PC-3 (cell line): ENCODE results near the gene KIFAP3. TPM values are rescaled to one million over a fixed set of nuclear protein-coding genes. Genes with fewer than 3 reads are reported as not detected.

Experiments
- ATAC-seq: fragments of 200-7000 bp; cut with Tn5 transposase; 2 replicates; pipeline ENCODE4 v1.9.1; 2020; ENCODE audit warnings: mild to moderate bottlenecking, moderate library complexity
- BruUV-seq: library from RNA; stranded (reverse); fragments of 400-500 nt; replicated peaks from 2 replicates; lab custom pipeline; 2021; lab: Mats Ljungman, UMichigan
- CTCF ChIA-PET: fragments of 300-600 bp; sonication (Branson Sonifier 250); formaldehyde crosslinking; loops from one replicate; lab custom pipeline; 2022; ENCODE audit warnings: antibody characterized with exemption; lab: Charles Lee
- POLR2A ChIA-PET: fragments of 300-600 bp; sonication (Branson Sonifier 250); formaldehyde crosslinking; loops from one replicate; lab custom pipeline; 2022; ENCODE audit warnings: antibody characterized with exemption; ENCODE audit not compliant: unreplicated experiment; lab: Charles Lee
- DNase-seq: peaks from one replicate; pipeline ENCODE4 v3.0.0-alpha.2; 2015
- H2AFZ ChIP-seq: fragments of 300-600 bp; sonication (generic); 2 replicates; pipeline ENCODE4 v1.6.0; 2016; ENCODE audit warnings: antibody characterized with exemption, low read length
- H3F3A ChIP-seq: fragments of 300-600 bp; sonication (generic); one replicate; pipeline ENCODE4 v1.6.0; 2017; ENCODE audit warnings: antibody characterized with exemption, low read length, control low read depth, mild to moderate bottlenecking; ENCODE audit not compliant: unreplicated experiment
- H3K27ac ChIP-seq: fragments of 300-600 bp; sonication (generic); 2 replicates; pipeline ENCODE4 v1.5.1; 2016; ENCODE audit warnings: mild to moderate bottlenecking, low read length
- H3K27me3 ChIP-seq: fragments of 300-600 bp; sonication (generic); 2 replicates; pipeline ENCODE4 v1.6.1; 2016; ENCODE audit warnings: low read length, mixed read lengths
- H3K36me3 ChIP-seq: fragments of 300-600 bp; sonication (generic); 2 replicates; pipeline ENCODE4 v1.6.1; 2016; ENCODE audit warnings: low read depth, mixed run types, low read length, mixed read lengths
- H3K4me1 ChIP-seq: fragments of 300-600 bp; sonication (generic); 2 replicates; pipeline ENCODE4 v1.5.1; 2016; ENCODE audit warnings: low read length; ENCODE audit not compliant: insufficient read depth
- H3K4me2 ChIP-seq: fragments of 300-600 bp; sonication (generic); 2 replicates; pipeline ENCODE4 v1.6.0; 2016; ENCODE audit warnings: low read length
- H3K4me3 ChIP-seq: fragments of 300-600 bp; sonication (generic); 2 replicates; pipeline ENCODE4 v1.5.1; 2016; ENCODE audit warnings: mild to moderate bottlenecking, low read length, mixed read lengths
- H3K79me2 ChIP-seq: fragments of 300-600 bp; sonication (generic); 2 replicates; pipeline ENCODE4 v1.6.1; 2017; ENCODE audit warnings: low read length, mixed read lengths
- H3K9ac ChIP-seq: fragments of 300-600 bp; sonication (generic); 2 replicates; pipeline ENCODE4 v1.6.0; 2016; ENCODE audit warnings: mild to moderate bottlenecking, low read length
- H3K9me2 ChIP-seq: fragments of 300-600 bp; sonication (generic); replicated peaks from 2 replicates; pipeline ENCODE4 v1.6.1; 2016; ENCODE audit warnings: mixed run types, low read length, mixed read lengths
- H3K9me3 ChIP-seq: fragments of 300-600 bp; sonication (generic); 2 replicates; pipeline ENCODE4 v1.6.1; 2016; ENCODE audit warnings: low read length, mixed read lengths
- H4K20me1 ChIP-seq: fragments of 300-600 bp; sonication (generic); 2 replicates; pipeline ENCODE4 v1.6.1; 2016; ENCODE audit warnings: low read length, mixed read lengths
- CTCF ChIP-seq: fragments of 300-600 bp; sonication (generic); conservative IDR thresholded peaks from 2 replicates; pipeline ENCODE4 v1.5.1; 2017; ENCODE audit warnings: antibody characterized with exemption, low read depth, mild to moderate bottlenecking, low read length
- EZH2 ChIP-seq: fragments of 300-600 bp; sonication (generic); IDR thresholded peaks from one replicate; pipeline ENCODE4 v1.6.1; 2017; ENCODE audit warnings: antibody characterized with exemption, mild to moderate bottlenecking, low read length; ENCODE audit not compliant: unreplicated experiment
- EZH2phosphoT487 ChIP-seq: fragments of 300-600 bp; sonication (generic); IDR thresholded peaks from 2 replicates; pipeline ENCODE4 v1.6.1; 2018; ENCODE audit warnings: mild to moderate bottlenecking, antibody characterized with exemption, low read length, borderline replicate concordance
- intact Hi-C: fragments of 100-400 bp; cut with micrococcal nuclease; formaldehyde crosslinking; loops from 2 replicates; pipeline ENCODE4 v1.9.0; 2023
- total RNA-seq: library from RNA; depleted of rRNA; stranded (reverse); fragments of >200 nt; gene quantifications from 2 replicates; pipeline ENCODE4 v1.2.3, GENCODE V29; 2014

Gene KIFAP3
- total RNA-seq, 1 experiment from 2014 or later, result 6.9 TPM

GRCh38 chr1:169892927-169893644 lies 181.4 kb downstream of the KIFAP3 start:
- H3K9me2 ChIP-seq, result no peaks in the 10 kb centered on the region
- ATAC-seq (peak; percentile 3), DNase-seq (no peak)
- peak overlapping the region; percentile 81 for H3K4me2 ChIP-seq
- no peaks in the 10 kb centered on the region for H4K20me1 ChIP-seq
- no peaks in the 10 kb centered on the region for H3K9me3 ChIP-seq
- H3K27me3 ChIP-seq, result no peaks in the 10 kb centered on the region
- ChIA-PET POLR2A (interaction anchor here (0.6 kb wide), 2 partner anchors 16 to 1425 kb away, joined by 3 to 4 read pairs; no protein-coding TSS in a partner anchor), CTCF (no interaction called here)
- H3K27ac ChIP-seq, result peak overlapping the region; percentile 42
- peaks cover 3% of the 10 kb centered on the region; the same call in 1 of the 2 replicates for H3K36me3 ChIP-seq
- H3F3A ChIP-seq, result peaks cover 7% of the 10 kb centered on the region
- H3K9ac ChIP-seq, result peak overlapping the region; percentile 95
- no peak for TF ChIP-seq EZH2
- no peak for TF ChIP-seq CTCF
- no peak for TF ChIP-seq EZH2phosphoT487
- peaks cover 46% of the 10 kb centered on the region for H3K79me2 ChIP-seq
- TSS peak; percentile 57 for BruUV-seq
- peak overlapping the region; percentile 67 for H2AFZ ChIP-seq
- intact Hi-C loops, result loop anchor here (5.0 kb wide), 2 partner anchors 46 to 96 kb away; a partner anchor contains a TSS
- peaks cover 29% of the 10 kb centered on the region for H3K4me1 ChIP-seq
- peak overlapping the region; percentile 89 for H3K4me3 ChIP-seq

GRCh38 chr1:169892176-169892926 lies 182.1 kb downstream of the KIFAP3 start:
- no peaks in the 10 kb centered on the region for H4K20me1 ChIP-seq
- peaks cover 29% of the 10 kb centered on the region for H3K4me1 ChIP-seq
- H3K9me3 ChIP-seq, result no peaks in the 10 kb centered on the region
- DNase-seq (no peak), ATAC-seq (no peak)
- TF ChIP-seq CTCF, result no peak
- TF ChIP-seq EZH2, result no peak
- TF ChIP-seq EZH2phosphoT487, result no peak
- H3F3A ChIP-seq, result peaks cover 7% of the 10 kb centered on the region
- H2AFZ ChIP-seq, result no peak overlapping the region; the same call in 1 of the 2 replicates
- POLR2A ChIA-PET, result no interaction called here
- peaks cover 48% of the 10 kb centered on the region for H3K79me2 ChIP-seq
- peaks cover 6% of the 10 kb centered on the region; the same call in 1 of the 2 replicates for H3K36me3 ChIP-seq
- H3K4me2 ChIP-seq, result peak overlapping the region; percentile 81
- peak overlapping the region; percentile 73 for H3K27ac ChIP-seq
- peak overlapping the region; percentile 95 for H3K9ac ChIP-seq
- BruUV-seq, result no TSS peak
- CTCF ChIA-PET, result no interaction called here
- no peaks in the 10 kb centered on the region for H3K27me3 ChIP-seq
- no peaks in the 10 kb centered on the region for H3K9me2 ChIP-seq
- intact Hi-C loops, result loop anchor here (5.0 kb wide), 2 partner anchors 45 to 95 kb away; a partner anchor contains a TSS
- peak overlapping the region; percentile 89 for H3K4me3 ChIP-seq
